NCI-H1092 (cell line): ENCODE measurements around the gene PAWR.
"Not testable (repeated sequence)": the region's sequence is repeated elsewhere in the genome, so short reads cannot be mapped to it uniquely, and the experiment has no call there.

Experiments
- DNase-seq: peaks from one replicate; lab custom pipeline; 2025; lab: John Stamatoyannopoulos, UW

PAWR gene

GRCh38 chr12:79590751-79591150 is 100.0 kb downstream of the PAWR start:
- DNase-seq, result no peak

- no peak for DNase-seq
Measured at GRCh38 chr12:79587368-79587767, 103.4 kb downstream of the PAWR start.

GRCh38 chr12:79585147-79585546 is 105.6 kb downstream of the PAWR start:
- no peak for DNase-seq

GRCh38 chr12:79573820-79574219 is 116.9 kb downstream of the PAWR start:
- no peak for DNase-seq

GRCh38 chr12:79569679-79570078 is 121.1 kb downstream of the PAWR start:
- DNase-seq, result no peak

GRCh38 chr12:79567175-79567563 is 123.6 kb downstream of the PAWR start:
- no peak for DNase-seq

GRCh38 chr12:79566452-79567174 is 124.2 kb downstream of the PAWR start:
- no peak for DNase-seq

- not testable (repeated sequence) for DNase-seq
Measured at GRCh38 chr12:79564727-79565350, 125.9 kb downstream of the PAWR start.

- no peak for DNase-seq
Measured at GRCh38 chr12:79563021-79563740, 127.6 kb downstream of the PAWR start.

- no peak for DNase-seq
Measured at GRCh38 chr12:79561401-79562132, 129.2 kb downstream of the PAWR start.

GRCh38 chr12:79560225-79560889 is 130.4 kb downstream of the PAWR start:
- no peak for DNase-seq

GRCh38 chr12:79559591-79559990 is 131.2 kb downstream of the PAWR start:
- DNase-seq, result no peak

- no peak for DNase-seq
Measured at GRCh38 chr12:79558924-79559469, 131.8 kb downstream of the PAWR start.

GRCh38 chr12:79557690-79558315 is 133.0 kb downstream of the PAWR start:
- no peak for DNase-seq

- DNase-seq, result no peak
Measured at GRCh38 chr12:79555028-79555925, 135.5 kb downstream of the PAWR start.

GRCh38 chr12:79553863-79554574 is 136.7 kb downstream of the PAWR start:
- DNase-seq, result no peak

GRCh38 chr12:79552192-79552591 is 138.6 kb downstream of the PAWR start:
- no peak for DNase-seq

- DNase-seq, result no peak
Measured at GRCh38 chr12:79549531-79550271, 141.1 kb downstream of the PAWR start.

- DNase-seq, result no peak
Measured at GRCh38 chr12:79548610-79548924, 142.2 kb downstream of the PAWR start.
